GM23338 (cell line): ENCODE data around the gene TIE1. TPM values are rescaled to one million over a fixed set of nuclear protein-coding genes. Genes with fewer than 3 reads are reported as not detected.

Source experiments
- EZH2 ChIP-seq: fragments of 200-600 bp; sonication (generic); IDR thresholded peaks from one replicate; pipeline ENCODE4 v1.8.0; 2017; ENCODE audit warnings: antibody characterized with exemption, mild to moderate bottlenecking, low read depth; ENCODE audit not compliant: unreplicated experiment
- EZH2phosphoT487 ChIP-seq: fragments of 200-600 bp; sonication (generic); IDR thresholded peaks from one replicate; pipeline ENCODE4 v1.8.1; 2018; ENCODE audit warnings: antibody characterized with exemption; ENCODE audit not compliant: unreplicated experiment
- REST ChIP-seq: IDR thresholded peaks from one replicate; pipeline ENCODE4 v1.6.1; 2018; ENCODE audit warnings: antibody characterized with exemption; ENCODE audit not compliant: unreplicated experiment
- ZNF331 ChIP-seq: fragments of 250-450 bp; sonication (Bioruptor Pico); IDR thresholded peaks from 2 replicates; pipeline ENCODE4 v1.5.0; 2020; ENCODE audit warnings: low read depth, mild to moderate bottlenecking, moderate library complexity
- ZNF462 ChIP-seq: fragments of 250-450 bp; sonication (Bioruptor Pico); IDR thresholded peaks from 2 replicates; pipeline ENCODE4 v1.5.0; 2020; ENCODE audit warnings: mild to moderate bottlenecking, moderate library complexity
- polyA plus RNA-seq: library from polyadenylated mRNA; unstranded; fragments of >200 nt; fragmentation: Nextera tagmentation; extraction: Ambion mirVana; gene quantifications from 2 replicates; pipeline ENCODE4 v1.2.1, GENCODE V29; 2016
- total RNA-seq: library from RNA; depleted of rRNA; stranded (reverse); fragments of >200 nt; shearing (Covaris generic); gene quantifications from 2 replicates; pipeline ENCODE4 v1.2.3, GENCODE V29; 2014

Gene TIE1
- total and polyA plus RNA-seq, 2 experiments from 2014 or later, result 0.37 to 2.3 TPM

- no peak for TF ChIP-seq REST
- TF ChIP-seq ZNF331 (CRISPR knock-in tag), result no peak
- TF ChIP-seq ZNF462, result no peak
- no peak for TF ChIP-seq EZH2
- TF ChIP-seq EZH2phosphoT487, result no peak
Measured at GRCh38 chr1:43329995-43330751, 29.4 kb downstream of the TIE1 start (continued).
